Upper lobe of left lung (tissue), 4 donors: ENCODE results near the gene HEPHL1.
"Not testable (repeated sequence)": the region's sequence is repeated elsewhere in the genome, so short reads cannot be mapped to it uniquely, and the experiment has no call there.

Source experiments
- CTCF ChIP-seq, 6 experiments: fragments of 450-650 bp in 4 of 6; fragments of 200-600 bp in 2 of 6; sonication (generic) in 2 of 6; IDR thresholded peaks; one replicate each; pipeline ENCODE4 v1.5.1; 2016 to 2019; ENCODE audit warnings: antibody characterized with exemption in 6 of 6
- POLR2A ChIP-seq, 4 donors: fragments of 450-650 bp; IDR thresholded peaks; one replicate each; pipeline ENCODE4 v1.5.1; 2016 to 2017; ENCODE audit warnings: antibody characterized with exemption in 4 of 4, mild to moderate bottlenecking in 2 of 4
- POLR2AphosphoS5 ChIP-seq, 2 donors: sonication (generic); formaldehyde crosslinking; IDR thresholded peaks; one replicate each; pipeline ENCODE4 v1.5.1; 2017; ENCODE audit warnings: antibody characterized with exemption in 2 of 2

GRCh38 chr11:94157339-94157738, 136.2 kb downstream of the HEPHL1 start:
- not testable (repeated sequence) for TF ChIP-seq POLR2AphosphoS5, CTCF, POLR2A (IDR thresholded peaks at IDR 0.05)
